HG03457 (cell line): ENCODE measurements around the gene CD28.
"Not testable (repeated sequence)": the region's sequence is repeated elsewhere in the genome, so short reads cannot be mapped to it uniquely, and the experiment has no call there.

Source experiments
- ATAC-seq: cut with Tn5 transposase; IDR thresholded peaks from one replicate; pipeline ENCODE4 v1.9.1; 2021; ENCODE audit warnings: moderate number of reproducible peaks; ENCODE audit not compliant: unreplicated experiment

Gene CD28

DNA sequence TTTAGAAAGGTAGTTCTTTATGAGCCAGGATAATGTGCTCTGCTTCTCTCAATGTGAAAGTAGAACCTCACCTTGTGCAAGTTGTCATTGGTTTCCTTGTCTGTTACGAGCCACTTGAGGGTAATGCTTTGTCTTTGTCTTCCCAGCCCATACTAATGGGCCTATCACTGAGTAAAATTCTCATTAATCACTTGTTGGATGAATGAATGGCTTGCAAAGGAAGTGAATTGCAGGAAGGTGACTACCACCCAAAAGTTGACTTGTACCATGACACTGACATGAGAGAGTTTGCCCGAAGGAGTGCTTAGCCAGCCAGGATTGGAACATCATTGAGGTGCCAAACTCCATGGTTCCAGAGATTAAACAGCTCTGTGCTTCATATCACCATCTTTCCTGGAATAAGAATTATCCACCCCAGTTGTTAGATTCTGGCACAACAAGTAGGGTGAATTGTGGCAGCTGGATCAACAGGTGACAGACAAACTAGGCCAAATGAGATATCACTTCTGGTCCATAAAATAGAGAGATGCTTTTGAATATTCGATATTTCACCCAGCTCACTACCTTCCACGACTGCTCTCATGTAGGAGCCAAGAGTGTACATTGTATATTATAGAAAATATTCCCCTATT, 20.5 kb upstream of the CD28 start:
- no peak for ATAC-seq

DNA sequence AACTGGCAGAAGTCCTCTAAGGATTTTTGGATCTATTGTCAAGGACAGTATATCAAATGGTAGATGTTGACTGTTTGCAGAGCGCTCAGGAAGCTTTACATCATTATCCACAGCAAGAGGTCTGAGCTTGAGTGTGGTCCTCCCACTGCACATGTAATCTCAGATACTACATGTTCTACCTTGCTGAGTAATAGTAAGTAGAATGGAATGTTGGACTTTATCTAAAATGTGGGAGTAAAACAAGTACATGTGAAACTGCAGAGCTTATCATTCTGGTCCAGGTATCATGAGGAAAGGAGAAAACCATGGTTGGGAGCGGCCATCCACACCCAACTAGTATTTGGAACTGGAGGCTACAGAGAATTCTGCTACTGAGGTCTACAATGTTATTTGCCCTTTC, 19.3 kb upstream of the CD28 start:
- ATAC-seq: no peak

DNA sequence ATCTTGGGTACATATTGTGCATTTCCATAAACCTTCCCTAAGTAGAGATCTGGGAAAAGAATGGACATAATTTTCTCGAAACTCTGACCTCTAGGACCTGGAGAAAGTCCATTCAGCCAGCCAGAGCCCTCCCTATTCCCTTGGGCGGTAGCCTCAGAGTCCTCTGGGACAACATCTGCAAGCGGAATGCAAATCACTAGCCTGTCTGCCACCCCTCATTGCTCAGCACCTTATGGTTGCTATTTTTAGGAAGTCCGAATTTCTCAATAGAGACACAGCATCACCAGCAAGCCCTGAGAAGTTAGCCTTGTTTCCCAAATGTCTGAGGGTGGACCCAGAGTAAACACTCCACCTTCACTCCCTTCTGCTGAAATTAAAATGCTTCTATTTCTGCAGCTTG, 17.6 kb upstream of the CD28 start:
- ATAC-seq: peak; percentile 69

GRCh38 chr2:203689426-203690116, 16.9 kb upstream of the CD28 start:
- peak; percentile 64 for ATAC-seq

- ATAC-seq: peak; percentile 23
Observed at GRCh38 chr2:203690117-203690431, 16.4 kb upstream of the CD28 start.

- ATAC-seq: no peak
Observed at GRCh38 chr2:203690441-203691047, 15.9 kb upstream of the CD28 start.

DNA sequence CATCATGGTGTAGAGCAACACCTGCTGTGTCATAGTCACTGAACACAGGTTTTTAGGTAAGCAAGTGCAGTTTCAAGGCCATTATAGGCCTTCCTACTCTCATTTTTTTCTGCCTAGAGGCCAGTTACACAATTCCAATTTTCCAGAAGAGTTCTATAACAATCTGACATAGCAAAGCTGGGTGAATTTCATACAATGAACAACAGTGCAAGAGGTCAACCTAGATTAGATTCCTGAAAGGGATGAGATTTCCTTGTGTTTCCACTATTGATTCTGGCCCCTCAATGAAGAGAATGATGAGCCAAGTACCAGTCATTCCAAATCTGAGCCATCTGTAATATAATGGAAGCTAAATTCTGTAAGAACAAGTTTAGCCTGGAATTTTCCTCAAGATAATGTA, 15.3 kb upstream of the CD28 start:
- no peak for ATAC-seq

DNA sequence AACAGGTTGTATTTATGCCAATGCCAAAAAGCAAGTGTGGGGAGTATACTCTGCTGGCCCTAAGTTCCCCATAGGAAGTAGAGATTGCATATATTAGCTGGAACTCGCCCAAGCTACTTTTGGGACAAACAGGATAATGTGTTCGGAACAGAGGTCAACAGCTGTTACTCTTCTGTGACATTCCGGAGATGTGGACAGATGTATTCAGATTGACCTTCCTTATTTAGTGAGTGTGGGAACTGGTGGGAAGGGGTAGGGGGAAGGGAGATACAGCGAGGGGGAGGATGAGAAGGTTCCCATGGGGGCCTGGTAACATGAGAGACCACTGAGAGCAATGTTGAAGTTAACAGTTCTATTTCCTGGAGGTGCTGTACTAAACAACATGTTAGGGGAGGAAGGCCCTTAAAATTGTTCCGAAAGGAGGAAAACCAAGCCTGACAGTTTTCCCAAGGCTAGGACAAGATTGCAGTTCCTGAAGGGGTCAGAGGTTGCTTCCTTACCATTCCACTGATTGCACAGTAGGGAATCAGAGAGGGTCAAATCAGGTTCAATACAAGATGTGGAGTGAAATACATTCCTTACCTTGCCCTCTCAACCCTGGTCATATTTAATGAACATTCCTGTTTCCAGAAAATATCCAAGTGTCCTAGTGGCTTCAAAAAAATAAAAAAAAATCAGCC, 14.3 kb upstream of the CD28 start:
- ATAC-seq: no peak

DNA sequence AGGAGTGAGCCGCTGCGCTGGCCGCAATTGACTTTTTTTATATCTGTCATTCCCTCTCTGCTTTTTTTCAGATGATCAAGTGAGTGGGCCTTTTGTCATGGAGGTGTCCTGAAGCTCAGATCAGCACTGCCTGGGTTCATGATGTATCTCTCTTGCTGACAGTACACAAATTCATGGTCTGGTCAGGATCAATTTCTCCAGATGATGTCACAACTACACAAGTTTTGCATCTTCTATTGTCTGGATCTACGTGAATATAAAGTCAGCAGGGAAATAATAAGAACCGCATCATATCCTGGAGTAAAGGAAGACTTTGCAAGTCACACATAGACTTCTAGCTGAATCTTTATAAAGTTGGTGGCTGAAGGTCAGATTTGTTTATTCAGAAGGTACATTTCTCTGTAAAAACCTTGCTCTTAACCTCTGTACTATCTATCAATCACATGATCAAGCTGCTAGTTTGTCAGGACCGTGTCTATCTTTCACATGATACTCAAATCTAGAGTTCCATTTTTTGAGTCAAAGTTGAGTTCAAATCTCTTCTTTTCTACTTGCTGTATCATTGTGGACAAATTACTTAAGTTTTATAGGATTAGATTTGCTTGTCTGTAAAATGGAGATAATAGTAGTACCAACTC, 13.1 kb upstream of the CD28 start:
- no peak for ATAC-seq

DNA sequence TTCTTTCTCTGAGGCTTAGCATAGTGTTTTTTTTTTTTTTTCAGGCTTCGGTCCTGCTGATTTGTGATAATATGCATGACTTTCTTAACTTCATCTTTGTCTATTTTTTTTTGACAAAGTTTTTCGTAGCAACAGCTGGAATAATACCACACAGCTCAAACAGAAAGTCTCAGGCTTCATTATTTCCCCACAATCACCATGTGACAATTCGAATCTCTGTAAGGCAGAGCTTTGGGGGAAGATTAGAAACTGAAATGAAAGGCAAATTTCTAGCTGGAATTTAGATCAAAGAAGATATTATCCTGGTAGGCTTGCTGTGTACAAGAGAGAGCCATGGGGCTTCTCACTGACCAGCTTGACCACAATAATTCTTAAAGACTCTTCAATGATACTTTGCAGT, 12.2 kb upstream of the CD28 start:
- no peak for ATAC-seq

DNA sequence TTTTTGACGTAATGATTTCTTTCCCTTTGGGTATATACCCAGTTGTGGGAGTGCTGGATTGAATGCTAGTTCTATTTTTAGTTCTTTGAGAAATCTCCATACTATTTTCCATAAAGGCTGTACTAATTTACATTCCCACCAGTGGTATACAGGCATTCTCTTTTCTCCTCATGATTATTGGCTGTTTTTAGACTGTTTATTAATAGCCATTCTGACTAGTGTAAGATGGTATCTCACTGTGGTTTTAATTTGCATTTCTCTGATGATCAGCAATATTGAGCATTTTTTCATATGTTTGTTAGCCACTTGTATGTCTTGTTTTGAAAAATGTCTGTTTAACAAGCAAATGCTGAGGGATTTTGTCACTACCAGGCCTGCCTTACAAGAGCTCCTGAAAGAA, 9.2 kb upstream of the CD28 start:
- ATAC-seq: no peak

DNA sequence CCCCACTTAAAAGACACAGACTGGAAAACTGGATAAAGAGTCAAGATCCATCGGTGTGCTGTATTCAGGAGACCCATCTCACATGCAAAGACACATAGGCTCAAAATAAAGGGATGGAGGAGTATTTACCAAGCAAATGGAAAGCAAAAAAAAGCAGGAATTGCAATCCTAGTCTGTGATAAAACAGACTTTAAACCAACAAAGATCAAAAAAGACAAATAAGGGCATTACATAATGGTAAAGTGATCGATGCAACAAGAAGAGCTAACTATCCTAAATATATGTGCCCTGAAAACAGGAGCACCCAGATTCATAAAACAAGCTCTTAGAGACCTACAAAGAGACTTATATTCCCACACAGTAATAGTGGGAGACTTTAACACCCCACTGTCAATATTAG, 8.7 kb upstream of the CD28 start:
- not testable (repeated sequence) for ATAC-seq

GRCh38 chr2:203698410-203698809, 8.0 kb upstream of the CD28 start:
- not testable (repeated sequence) for ATAC-seq

DNA sequence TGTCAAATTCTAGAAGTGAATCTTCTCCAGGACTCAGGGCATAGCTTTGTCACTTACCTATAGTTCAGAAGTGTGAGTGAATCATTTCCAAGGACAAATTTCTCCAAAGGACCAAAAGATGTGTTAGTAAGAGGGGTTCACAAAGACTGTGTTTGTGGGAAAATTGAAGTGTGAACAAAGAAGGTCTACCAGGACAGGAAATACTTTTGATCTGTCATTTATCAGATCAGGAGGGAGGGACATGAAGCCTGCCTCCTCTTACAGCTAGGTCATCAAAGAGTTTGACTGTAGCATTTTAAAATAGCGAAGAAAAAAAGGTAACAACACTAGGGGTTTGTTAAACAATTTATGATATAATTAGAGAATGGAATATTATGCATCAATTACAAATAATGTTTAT, 2.0 kb upstream of the CD28 start:
- no peak for ATAC-seq

DNA sequence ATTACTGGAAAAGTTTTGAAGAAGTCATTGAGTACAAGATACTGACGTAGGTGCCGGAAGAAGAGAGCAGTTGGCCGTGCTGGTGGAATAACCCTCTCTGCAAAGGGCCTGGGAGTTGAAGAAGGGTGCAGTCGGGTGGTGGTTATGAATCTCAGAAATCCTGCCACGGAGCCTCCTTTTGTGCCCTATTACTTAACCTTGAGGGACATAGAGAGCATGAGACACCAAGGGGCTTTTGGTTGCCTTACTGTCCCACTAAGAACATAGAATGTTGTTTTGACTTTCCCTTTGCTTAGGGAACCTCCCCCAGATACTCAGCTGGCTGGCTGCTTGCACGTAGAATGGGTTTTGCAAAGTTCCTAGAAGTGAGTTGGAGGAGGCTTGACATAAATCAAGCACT, 1.3 kb upstream of the CD28 start:
- ATAC-seq: no peak

GRCh38 chr2:203707530-203707929, 1.1 kb downstream of the CD28 start:
- ATAC-seq: no peak

DNA sequence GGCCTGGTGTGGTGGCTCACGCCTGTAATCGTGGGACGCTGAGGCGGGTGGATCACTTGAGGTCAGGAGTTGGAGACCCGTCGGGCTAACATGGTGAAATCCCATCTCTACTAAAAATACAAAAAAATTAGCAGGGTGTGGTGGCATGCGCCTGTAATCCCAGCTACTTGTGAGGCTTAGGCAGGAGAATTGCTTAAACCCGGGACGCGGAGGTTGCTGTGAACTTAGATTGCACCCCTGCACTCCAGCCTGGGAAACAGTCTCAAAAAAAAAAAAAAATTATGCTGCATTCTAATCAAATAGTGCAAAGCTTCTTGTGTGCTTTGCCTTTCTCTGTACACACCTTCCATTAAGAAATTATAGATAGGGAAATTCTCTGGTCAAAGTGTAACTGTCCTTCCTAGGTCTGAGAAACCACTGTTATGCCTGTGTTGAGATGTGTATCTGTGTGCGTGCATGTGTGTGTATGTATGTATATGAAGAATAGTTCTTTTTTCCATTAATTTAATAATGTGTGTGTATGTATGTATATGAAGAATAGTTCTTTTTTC, 2.5 kb downstream of the CD28 start:
- no peak for ATAC-seq

GRCh38 chr2:203709416-203710040, 3.1 kb downstream of the CD28 start:
- ATAC-seq: no peak

DNA sequence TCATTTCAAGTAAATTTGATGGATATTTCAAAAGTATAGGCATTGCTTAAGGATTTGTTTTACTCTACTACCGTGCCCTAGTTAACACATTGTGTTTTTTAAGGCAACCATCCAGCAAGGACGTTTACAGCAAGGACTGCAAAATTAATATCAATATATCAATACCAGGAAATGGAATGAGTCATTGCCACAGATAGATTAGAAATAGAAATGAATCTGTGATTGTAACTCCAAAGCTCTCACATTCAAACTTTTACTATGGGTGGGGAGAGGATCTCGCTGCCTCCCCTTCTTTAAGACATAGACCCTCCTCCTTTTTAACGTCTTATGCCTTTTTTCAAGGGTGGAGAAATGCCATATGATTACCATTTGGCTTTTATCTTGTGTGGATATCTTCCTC, 3.8 kb downstream of the CD28 start:
- no peak for ATAC-seq

GRCh38 chr2:203710952-203711351, 4.5 kb downstream of the CD28 start:
- ATAC-seq: no peak

DNA sequence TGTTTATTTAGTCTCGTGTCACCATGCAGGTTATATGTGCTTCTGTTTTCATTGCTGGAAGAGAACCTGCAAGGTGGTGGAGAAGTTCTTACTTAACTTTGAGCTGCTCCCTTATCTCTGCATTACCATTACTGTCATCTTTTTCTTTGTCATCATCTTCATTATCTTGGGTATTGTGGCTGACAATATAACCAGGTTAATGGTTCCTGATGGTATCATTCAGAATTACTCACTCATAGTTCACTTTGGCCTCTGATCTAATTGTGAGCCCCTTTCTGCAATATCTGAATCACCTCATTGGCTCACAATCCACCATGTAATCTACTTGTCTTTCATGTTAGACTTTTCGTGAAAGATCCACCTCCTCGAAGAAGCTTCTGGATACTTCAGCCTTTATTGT, 5.0 kb downstream of the CD28 start:
- ATAC-seq: no peak
